Loucy (cell line): ENCODE results near the gene ADAMTS16.

Experiments used
- EZH2phosphoT487 ChIP-seq: fragments of 200-600 bp; IDR thresholded peaks from 2 replicates; pipeline ENCODE4 v1.6.1; 2018; ENCODE audit warnings: antibody characterized with exemption, mild to moderate bottlenecking, moderate library complexity, borderline replicate concordance
- TF ChIP-seq, protein P1 (sequence below): fragments of 200-600 bp; sonication (generic); conservative IDR thresholded peaks from 2 replicates; pipeline ENCODE4 v1.5.1; 2014; ENCODE audit warnings: mild to moderate bottlenecking, antibody characterized with exemption, low read length

DNA sequence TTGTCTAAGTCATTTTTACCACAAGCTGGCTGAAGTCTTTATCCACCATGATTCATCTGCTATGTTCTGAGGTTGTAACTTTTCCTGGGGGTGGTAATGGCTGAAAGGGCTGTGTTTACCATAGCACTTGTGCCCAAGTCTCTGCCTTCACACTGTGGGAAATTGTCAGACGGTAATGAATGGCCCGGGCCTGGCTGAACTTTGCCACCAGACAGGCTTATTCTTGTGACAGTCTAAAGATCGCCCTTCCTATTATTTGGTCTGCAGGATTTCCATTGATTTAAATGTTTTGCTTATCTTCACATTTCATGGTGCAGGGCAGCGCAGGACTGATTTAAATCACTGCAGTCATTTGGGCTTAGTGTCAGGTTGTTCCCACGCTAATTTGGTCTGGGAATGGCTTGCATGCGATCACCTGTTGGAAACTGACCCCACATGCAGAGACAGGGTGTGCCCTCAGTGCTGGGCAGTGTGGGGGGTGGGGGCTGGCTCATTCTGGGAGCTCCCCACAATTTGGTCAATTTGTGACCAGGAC lies 173.0 kb downstream of the ADAMTS16 start:
- TF ChIP-seq EZH2phosphoT487 = no peak
- TF ChIP-seq, protein P1, sequence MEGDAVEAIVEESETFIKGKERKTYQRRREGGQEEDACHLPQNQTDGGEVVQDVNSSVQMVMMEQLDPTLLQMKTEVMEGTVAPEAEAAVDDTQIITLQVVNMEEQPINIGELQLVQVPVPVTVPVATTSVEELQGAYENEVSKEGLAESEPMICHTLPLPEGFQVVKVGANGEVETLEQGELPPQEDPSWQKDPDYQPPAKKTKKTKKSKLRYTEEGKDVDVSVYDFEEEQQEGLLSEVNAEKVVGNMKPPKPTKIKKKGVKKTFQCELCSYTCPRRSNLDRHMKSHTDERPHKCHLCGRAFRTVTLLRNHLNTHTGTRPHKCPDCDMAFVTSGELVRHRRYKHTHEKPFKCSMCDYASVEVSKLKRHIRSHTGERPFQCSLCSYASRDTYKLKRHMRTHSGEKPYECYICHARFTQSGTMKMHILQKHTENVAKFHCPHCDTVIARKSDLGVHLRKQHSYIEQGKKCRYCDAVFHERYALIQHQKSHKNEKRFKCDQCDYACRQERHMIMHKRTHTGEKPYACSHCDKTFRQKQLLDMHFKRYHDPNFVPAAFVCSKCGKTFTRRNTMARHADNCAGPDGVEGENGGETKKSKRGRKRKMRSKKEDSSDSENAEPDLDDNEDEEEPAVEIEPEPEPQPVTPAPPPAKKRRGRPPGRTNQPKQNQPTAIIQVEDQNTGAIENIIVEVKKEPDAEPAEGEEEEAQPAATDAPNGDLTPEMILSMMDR = no peak
